Cerebellar nuclear complex (tissue), 1 donor: ENCODE results near the gene ANKRD33.

Source experiments
- DNase-seq, 2 experiments: peaks; one replicate each; lab custom pipeline; 2025; lab: John Stamatoyannopoulos, UW

Gene ANKRD33, protein sequence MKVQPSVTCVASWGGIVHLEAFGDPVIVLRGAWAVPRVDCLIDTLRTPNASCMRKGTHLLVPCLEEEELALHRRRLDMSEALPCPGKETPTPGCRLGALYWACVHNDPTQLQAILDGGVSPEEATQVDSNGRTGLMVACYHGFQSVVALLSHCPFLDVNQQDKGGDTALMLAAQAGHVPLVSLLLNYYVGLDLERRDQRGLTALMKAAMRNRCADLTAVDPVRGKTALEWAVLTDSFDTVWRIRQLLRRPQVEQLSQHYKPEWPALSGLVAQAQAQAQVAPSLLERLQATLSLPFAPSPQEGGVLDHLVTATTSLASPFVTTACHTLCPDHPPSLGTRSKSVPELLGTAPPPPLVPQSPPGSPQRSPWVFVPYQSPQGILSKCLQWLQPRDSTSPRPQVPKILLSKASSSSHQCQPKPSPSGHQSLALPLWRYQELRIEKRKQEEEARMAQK

DNA sequence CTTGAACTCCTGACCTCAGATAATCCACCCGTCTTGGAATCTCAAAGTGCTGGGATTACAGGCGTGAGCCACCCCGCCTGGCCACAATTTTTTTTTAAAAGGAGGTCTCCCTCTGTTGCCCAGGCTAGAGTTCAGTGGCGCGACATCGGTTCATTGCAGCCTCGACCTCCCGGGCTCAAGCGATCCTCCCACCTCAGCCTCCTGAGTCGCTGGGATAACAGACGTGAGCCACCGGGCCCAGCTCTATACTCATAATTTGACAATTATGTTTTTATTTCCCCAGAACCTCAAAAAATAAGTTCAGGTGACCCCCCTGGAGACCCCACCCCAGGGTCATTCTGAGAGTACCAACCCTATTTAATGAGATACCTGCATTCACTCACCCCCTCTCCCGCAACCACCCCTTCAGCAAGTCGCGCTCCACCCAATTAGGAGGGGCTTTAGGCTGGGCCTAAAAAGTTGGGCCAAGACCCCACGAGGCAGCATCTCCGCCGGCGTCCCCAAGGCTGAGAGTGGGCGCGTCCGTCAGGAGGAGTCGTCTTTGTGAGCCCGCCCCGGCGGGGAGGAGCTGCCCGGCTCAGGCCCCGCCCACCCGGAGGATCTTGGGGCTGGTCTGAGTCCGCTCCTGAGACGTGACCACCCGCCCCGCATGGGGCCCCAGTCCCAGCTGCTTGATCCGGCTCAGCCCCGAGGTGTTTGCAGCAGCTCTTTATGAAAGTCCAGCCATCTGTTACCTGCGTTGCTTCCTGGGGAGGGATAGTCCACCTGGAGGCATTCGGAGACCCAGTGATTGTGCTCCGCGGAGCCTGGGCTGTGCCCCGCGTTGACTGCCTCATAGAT lies at the start of gene ANKRD33:
ANKRD33 (plus strand) TSS at position 628 of the 840 bp plus-strand sequence; CDS start at position 712, 84 bp downstream.
- DNase-seq: no peak

DNA sequence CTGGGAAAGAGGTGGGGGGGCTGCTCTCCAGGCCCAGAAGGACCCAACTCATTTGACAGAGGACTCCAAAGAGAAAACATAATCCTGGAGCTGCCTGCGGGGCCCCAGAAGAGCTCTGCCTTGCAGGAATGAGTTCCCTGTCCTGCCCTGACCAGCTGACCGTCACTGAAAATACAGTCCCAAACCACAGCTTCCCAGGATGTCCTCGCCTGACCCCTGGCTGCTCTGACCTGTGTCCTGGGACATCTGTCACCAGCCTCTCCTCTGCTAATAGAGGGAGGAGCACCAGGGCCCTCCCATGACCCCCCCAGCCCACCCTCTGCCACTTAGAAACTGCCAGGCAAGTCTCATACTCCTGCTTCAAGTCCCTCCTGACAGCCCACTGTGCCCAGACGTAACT lies 49.1 kb upstream of the ANKRD33 start:
- no peak for DNase-seq

DNA sequence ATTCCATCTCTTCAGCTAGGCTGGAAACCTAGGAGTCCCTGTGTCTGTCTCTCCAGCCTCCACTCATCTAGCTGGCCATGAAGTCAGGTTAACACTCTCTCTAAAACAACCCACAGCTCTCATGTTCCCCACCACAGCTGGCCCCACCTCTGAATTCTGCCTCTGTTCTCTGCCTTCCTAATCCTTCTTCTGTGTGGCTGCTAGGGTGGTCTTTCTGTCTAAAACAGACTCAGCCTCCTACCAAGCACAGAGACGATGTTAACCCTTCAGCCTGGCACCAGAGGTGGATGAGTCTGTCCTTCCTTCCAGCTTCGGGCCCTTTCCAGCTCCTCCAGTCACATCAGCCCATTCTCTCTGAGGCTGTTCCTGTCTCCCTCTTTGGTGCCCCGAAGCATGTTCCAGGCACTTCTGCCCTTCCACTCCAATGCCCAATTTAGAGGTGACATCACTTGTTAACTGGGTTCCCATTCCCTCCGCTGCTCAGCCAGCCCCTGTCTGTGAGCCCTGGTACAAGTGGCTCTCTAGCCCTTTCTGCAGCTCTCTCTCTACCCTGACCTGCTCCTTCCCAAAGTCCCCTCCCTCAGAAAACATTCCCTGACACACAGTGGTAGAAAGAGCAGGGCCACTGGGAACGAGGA lies 48.5 kb upstream of the ANKRD33 start:
- DNase-seq: no peak

DNA sequence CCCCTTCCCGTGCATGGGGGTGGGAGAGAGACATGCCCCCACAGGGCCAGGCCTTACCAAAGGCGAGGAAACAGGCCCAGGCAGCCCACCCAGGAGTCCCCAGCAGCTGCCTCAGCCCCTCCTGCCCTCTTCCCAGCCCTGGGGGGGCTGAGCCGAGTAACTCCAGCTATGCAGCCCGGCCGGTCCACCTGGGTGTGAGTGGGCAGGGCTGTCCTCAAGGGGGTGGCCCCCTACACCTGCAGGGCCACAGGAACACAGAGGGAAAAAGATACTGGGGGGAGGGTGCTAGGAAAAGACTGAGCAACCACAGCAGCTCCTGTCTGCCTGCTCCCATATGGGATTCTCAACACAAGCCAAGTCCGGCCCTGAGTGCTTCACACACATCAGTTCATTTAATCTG lies 46.9 kb upstream of the ANKRD33 start:
- DNase-seq: no peak

DNA sequence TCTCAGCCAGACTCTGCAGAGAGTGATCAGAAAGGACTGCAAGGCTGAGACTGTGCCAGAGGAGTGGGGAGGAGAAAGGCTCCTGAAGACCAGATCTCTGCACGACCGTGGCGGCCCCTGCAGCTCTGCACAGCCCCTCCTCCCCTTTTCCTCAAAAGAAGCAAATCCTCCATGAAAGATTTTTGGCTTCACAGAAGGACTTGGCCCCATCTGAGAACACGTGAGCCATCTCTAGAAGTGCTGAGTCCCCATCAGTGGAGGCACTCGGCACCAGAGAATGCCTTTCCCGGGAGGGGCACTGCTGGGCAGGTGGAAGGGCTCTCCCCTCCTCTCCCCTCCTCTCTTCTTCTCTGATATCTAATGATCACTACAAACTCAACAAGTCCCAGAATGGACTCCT lies 46.2 kb upstream of the ANKRD33 start:
- DNase-seq: no peak

DNA sequence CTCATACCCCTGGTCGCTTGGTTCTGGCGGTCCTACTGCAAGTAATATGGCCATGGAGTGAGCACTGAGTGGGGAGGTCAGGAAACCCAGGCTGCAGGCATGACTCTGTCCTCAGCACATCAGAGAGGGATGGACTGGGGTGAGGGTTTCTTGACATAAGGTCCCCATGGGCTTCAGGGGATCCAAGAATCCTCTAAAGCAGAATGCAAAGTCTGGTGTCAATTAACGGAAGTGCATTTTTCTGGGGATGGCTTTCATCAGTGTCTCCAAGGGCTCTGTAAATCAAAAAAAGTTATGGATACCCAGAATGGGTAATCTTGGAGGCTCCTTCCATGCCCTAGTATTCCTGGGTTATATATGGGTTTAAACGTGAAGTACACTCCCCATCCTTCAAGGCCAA lies 43.0 kb upstream of the ANKRD33 start:
- DNase-seq: no peak

DNA sequence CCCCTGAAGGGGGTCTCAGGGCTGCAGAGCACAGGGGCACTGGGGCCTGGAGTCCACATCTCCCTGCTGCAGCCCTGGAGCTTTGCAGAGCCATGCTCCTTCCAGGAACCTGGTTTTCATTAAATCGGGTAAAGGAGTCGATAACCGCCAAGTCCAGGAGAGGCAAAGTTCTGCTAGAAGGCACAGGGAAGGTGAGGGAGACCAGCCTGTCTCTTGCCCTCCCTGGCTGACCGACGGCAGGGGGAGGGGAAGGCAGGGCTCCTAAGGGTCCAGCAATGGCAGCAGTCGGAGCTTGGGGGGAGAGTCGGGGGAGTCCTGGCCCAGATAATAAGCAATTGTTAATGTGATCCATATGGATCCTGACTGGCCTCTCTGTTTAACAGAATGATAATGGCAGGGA lies 42.4 kb upstream of the ANKRD33 start:
- DNase-seq: no peak

DNA sequence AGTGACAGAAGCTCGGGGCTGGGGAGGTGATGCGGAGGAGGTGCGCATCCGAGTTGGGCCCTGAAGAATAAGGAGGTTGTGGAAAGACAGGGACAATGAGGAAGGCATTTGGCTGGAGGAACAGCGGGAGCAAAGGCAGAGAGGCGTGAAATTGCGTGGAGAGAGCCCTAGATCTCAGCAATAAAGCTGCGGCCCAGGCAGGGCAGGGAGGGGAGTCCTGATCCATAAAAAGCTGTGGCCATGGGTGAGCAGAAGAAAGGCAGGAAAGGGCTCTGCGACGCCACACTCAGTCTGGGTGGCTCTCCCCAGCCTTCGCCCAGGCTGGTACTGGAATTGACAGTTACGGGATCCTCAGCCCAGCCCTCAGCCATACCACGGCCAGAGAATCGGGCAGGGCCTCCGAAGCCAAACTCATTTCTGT lies 41.6 kb upstream of the ANKRD33 start:
- no peak for DNase-seq

DNA sequence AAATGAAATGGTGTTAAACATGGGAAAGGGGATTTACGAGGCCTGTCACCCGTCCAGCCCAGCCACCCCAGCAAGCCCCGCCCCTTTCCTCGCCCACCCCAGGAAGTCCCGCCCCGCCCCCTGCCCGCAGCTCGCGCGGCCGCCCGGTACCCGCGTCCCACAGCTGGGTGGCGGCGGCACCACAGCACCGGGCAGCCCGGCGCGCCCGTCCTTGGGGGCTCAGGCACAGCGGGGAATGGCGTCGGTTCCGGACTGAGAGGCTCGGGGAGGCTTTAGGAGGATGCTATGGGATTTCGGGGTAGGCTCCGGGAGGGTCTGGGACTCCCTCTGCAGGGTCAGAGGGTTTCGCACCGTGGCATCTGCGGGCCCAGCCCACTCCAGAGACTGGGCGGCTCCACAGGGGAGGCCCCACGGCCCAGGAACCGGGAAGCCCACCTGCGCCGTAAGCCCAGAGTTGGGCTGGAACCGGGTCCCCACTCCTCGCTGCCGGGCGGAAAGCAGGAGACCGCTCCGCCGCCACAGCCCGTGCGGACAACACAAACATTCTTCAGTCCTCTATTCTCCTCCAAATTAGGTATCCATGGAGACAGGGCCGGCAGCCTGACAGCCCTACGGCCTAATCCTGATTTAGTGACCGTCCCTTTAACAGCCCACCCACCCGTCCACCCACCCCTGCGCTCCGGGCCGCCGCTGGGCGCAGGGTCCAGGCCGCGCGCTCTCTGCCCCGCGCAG lies 40.8 kb upstream of the ANKRD33 start:
- DNase-seq: no peak

DNA sequence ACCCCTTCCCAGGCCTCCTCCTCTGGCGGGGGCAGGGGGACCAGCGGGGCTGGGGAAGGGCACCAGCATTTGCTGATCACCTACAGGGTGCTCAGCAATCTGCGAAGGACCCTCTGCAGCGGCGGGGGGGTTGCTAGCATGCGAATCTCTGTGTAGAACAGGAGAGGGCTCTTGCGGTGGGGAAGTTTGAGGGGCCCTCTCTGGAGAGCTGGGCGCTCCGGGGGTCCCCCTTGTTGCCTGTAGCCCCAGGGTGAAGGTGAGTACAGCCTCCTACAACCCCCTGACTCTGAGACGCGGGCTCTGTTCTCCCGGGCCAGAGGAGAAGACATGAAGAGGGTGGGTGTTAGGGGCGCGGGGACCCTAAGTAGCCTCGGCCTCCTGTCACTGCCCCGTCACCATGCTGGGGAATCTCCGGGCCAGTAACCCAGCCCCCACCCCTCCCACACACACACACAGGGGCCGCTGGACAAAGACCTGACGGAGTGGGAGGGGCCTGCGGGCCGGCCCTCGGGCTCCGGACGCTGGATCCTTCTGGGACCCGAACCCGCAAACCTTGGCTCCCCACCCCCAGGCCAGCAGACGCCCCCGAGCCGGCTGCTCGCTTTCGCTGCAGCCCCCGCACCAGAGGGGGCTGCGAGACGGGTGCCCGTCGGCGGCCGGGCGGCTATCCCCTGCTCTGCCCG lies 40.1 kb upstream of the ANKRD33 start:
- no peak for DNase-seq

DNA sequence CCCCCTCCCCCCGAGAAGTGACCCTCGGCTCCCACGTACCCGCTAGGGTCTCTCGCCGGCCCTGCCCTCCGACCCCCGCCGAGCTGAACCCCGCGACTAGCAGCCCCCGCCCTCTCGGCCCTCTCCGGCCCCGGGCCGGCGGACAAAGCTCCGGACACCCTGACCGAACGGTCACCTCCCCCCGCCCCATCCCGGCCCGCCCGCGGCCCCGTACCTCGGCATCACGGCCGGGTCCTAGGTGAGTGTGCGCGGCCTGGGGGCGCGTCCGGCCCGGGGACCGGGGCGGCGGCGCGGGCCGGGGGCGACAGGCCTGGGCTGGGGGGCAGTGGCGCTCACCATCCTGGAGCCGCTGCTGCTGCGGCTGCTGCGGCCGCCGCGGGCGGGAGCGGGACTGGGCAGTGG lies 39.6 kb upstream of the ANKRD33 start, which contains the start of gene FIGNL2:
FIGNL2 (minus strand) TSS at position 393 of the 402 bp plus-strand sequence. CDS start 26,305 bp downstream, outside the sequence.
- DNase-seq: no peak

DNA sequence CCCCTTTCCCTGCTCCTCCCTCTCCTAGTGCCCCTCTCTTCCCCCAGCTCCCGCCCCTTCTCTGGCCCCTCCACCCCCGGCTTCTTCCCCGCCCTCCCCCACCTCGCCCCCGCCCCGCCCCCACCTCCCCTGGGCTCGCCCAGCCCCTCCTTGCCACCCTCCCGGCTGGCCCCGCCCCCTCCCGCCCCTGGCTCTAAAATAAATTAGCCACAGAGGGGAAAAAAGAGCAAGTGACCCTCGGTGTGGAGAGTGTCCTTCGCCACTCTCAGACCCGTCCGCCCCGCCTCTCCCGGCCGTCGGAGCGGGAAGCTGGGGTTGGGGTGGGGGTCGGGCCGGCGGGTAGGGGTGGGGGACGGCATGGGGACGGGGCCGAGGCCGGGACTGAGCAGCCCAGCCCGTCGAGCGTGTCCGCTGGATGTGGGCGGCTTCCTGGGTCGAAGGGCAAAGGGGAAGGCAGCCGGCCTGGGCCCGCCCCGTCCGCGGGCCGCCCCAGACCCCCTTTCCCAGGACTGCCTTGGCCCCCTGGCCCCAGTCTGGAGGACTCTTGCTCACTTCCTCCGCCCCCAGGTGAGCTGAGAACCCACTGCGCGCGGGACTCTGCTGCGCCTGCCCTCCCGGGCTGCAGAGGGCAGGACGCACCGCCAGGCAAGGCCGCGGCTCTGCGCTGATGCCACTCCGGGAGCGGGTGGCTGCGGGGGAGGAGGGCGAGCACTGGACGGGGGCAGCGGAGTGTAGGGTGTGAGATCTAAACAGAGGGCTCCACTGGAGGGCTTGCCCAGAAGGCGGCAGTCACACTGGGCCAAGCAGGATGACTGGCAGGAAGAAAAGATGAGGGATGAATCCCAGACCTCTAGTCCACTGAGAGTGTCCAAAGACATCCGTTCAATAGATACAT lies 38.8 kb upstream of the ANKRD33 start:
- no peak for DNase-seq

DNA sequence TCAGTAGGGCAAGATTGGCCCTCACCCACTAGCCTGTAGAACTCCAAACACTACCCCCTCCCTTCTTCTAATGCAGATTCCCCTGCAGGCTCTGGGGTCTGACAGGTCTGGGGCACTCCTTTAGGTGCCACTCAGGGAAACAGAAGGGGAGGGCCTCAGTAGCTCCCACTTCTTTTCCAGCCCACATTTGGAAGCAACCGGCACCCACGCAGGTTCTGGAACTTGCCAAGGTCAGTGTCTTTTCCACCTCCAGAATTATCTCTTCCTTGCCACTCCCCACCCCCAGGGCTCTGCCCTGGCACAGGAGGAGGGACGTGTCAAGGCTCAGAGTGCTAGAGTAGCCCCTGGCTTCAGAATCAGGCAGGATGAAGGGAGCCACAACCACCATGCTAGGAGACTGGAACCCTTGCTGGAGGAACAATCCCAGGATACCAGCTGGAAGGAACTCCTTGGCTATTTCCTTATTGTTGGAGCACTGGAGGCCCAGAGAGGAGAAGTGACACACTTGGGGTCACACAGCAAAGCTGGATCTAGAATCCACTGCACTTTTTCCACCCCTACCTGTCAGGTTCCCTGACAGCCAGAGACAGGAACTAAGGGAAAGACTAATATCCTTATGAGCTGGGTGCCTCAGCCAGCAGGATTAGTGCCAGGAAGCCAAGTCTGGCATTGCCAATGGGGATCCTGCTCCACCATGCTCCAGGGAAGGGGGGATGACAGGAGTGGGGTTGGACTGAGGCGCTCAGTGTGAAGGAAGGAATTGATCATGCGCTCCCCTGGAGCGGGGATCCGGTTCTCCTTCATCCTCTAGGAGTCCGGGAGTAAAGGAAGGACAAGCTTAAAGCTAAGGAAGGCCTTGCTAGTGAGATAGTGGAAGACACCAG lies 37.6 kb upstream of the ANKRD33 start:
- DNase-seq: no peak

DNA sequence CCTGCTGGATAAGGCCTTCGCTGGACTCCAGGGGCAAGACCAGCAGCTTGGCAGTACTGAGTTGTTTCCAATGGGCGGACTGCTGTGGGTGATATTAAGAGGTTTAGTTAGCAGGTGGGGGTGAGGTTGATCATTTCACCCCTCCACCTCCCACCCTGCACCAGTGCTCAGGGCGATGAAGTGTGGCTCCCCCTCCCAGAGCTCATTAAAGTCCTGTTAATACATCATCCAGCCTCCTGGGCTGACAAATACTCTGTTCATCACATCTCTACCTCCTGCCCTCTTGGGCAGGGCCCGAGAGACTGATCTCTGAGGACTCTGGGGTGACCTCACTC lies 37.0 kb upstream of the ANKRD33 start:
- no peak for DNase-seq

DNA sequence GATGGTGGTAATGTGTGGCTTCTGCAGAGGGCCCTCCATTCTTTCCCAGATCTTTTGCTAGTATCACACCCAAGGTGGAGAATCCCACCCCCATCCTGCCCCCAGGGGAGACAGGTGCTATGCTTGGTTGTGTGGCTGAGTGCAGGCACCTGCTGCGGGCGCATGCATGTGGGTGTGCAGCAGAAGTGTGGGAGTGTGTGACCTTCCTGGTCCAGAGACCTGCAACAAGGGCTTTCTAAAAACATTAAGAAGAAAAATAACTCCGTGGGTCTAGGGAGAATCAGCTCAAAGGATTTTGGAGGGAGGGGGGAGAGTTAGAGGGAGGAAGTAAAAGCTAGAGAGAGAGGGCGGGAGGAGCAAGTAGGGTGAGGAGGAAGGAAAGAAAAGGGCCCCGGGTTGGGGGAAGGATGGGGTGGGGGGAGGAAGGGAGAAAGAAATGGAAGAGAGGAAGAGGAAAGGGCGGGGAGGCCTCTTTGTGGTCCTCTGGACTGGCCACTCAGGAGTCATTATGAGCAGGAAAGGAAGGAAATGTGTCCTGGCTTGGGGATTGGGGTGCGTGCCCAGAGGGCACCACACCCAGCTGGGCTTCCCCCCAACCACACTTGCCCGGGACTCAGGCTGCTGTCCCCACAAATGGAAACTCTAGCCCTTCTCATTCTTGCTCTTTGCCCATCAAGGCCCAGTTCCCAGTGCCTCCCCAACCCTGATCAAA lies 36.3 kb upstream of the ANKRD33 start:
- no peak for DNase-seq

DNA sequence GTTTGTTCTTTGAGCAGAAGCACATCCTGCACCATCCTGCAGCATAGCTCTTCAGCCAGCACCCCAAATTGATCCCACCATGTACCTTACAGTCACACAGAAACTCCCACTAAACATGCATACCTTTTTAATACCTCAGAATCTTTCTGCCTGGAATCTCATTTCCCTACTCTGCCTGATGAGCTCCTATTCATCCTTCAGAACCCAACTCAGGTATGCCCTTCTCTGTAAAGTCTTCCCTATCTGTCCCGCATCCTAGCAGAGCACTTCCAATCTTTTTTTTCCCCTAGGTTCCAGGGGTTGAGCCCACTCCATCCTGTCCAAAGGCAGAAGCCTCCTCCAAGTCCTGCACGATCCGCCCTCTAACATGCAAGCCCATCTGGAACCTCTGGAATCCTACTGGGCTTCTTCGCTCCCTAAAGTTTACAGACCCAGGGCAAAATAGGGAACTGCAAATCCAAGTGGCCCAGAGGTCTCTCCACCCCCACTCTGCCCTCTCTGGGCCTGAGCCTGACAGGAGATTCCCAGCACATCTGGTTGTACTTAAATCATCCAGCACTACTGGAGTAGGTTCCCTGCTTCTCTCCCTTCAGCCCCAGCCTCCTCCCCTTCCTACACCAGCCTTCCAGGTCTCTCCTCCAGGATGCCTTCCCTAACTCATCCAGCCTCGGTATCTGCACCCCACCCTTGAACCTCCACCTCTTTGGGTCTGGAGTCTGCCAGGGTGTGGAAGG lies 35.3 kb upstream of the ANKRD33 start:
- no peak for DNase-seq

DNA sequence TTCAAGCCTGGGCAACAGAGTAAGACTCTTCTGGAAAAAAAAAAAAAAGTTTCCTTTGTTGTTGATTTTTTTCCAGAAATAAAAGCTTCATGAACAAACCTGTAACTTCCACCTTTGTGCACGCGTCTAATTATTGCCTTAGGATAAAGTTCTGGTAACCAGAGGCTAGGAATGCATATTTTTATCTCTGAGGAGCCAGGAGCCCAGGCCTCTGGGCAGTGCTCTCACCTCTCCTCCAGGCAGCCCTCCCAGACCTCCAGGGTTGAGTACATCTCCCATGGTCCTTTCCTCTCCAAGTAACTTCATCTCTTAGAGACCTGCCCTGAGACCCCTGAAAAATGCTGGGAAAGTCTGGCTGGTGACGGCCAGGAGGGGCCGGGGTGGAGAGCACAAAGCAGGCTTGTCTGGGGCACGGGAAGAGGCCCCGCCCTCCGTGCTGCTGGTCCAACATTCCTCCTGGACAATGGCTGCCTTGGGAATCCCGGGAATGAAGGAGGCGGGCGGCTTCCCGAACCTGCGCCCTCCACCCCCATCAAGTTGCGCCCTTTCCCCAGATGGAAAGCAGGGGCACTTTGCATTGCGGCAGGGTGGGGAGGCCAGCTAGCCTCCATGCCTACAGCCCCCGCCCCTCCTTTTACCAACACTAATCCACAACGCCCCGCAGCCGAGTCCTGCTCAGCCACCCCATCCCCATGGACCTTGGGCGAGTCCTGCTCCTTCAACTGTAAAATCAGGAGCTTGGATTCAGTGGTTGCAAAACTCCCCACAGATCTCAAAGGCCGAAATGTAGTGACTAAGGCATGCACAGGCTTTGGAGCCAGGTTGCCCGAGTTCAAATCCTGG lies 32.1 kb upstream of the ANKRD33 start:
- DNase-seq: no peak
